Right atrium auricular region (tissue), 2 donors: ENCODE data around the gene MVK. TPM values are rescaled to one million over a fixed set of nuclear protein-coding genes. Genes with fewer than 3 reads are reported as not detected.

Experiments
- DNase-seq: peaks from one replicate; pipeline ENCODE4 v3.0.0-alpha.2; 2019; ENCODE audit warnings: low spot score
- H3K27ac ChIP-seq, 2 donors: fragments of 200-600 bp; sonication (generic); 1 replicate in 1 of 2; 2 replicates in 1 of 2; pipeline ENCODE4 v1.5.1; 2016 to 2019
- H3K27me3 ChIP-seq, 2 donors: fragments of 200-600 bp; sonication (generic); one replicate each; pipeline versions ENCODE4 v1.5.1 to v1.6.0; 2017 to 2019
- H3K36me3 ChIP-seq: fragments of 200-600 bp; sonication (generic); one replicate; pipeline ENCODE4 v1.5.1; 2016
- H3K4me1 ChIP-seq, 2 donors: fragments of 200-600 bp; sonication (generic); one replicate each; pipeline versions ENCODE4 v1.5.1 to v1.6.0; 2017 to 2019
- H3K4me3 ChIP-seq, 2 donors: fragments of 200-600 bp; sonication (generic); 1 replicate in 1 of 2; 2 replicates in 1 of 2; pipeline ENCODE4 v1.5.1; 2017 to 2019; ENCODE audit warnings: mild to moderate bottlenecking in 1 of 2, moderate library complexity in 1 of 2
- H3K9me3 ChIP-seq, 2 donors: fragments of 200-600 bp; sonication (generic); one replicate each; pipeline ENCODE4 v1.5.1; 2019
- total RNA-seq, 2 donors: library from RNA; depleted of rRNA; stranded (reverse); fragments of >200 nt; gene quantifications; one replicate each; pipeline ENCODE4 v1.1.0, GENCODE V29; 2016
- TF ChIP-seq, protein P1 (sequence below), 2 donors: fragments of 200-600 bp; sonication (generic); IDR thresholded peaks; one replicate each; pipeline ENCODE4 v1.5.1; 2019; ENCODE audit warnings: antibody characterized with exemption in 2 of 2

MVK gene
- total RNA-seq, 2 donors from 2014 or later = 5.5 to 7.5 TPM

DNA sequence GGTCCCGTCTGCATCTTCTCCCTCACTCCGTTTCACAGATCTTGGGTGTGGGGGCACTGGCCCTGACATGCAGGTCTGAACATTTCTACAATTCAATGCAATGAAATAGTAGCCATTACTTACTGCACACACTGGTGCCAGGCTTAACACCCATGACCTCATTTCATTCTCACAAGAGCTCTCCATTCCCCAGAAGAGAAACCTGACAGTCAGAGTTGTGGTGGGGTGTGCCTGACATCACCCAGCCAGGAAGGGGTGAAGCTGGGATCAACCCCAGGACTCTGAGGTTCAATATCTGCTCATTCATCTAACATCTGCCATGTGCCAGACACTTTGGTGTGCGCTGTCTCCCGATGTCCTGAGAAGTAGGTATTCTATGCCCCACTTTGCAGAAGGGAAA lies 34.7 kb downstream of the MVK start:
- Histone ChIP-seq H3K27me3 (no peaks in the 10 kb centered on the region), H3K4me3 (no peak overlapping the region), H3K27ac (no peak overlapping the region), H3K9me3 (no peaks in the 10 kb centered on the region), H3K36me3 (no peaks in the 10 kb centered on the region), H3K4me1 (peaks cover 0 to 15% of the 10 kb centered on the region in 2 donors)
- TF ChIP-seq, protein P1, sequence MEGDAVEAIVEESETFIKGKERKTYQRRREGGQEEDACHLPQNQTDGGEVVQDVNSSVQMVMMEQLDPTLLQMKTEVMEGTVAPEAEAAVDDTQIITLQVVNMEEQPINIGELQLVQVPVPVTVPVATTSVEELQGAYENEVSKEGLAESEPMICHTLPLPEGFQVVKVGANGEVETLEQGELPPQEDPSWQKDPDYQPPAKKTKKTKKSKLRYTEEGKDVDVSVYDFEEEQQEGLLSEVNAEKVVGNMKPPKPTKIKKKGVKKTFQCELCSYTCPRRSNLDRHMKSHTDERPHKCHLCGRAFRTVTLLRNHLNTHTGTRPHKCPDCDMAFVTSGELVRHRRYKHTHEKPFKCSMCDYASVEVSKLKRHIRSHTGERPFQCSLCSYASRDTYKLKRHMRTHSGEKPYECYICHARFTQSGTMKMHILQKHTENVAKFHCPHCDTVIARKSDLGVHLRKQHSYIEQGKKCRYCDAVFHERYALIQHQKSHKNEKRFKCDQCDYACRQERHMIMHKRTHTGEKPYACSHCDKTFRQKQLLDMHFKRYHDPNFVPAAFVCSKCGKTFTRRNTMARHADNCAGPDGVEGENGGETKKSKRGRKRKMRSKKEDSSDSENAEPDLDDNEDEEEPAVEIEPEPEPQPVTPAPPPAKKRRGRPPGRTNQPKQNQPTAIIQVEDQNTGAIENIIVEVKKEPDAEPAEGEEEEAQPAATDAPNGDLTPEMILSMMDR (IDR thresholded peaks at IDR 0.05) = no peak
- no peak for DNase-seq

DNA sequence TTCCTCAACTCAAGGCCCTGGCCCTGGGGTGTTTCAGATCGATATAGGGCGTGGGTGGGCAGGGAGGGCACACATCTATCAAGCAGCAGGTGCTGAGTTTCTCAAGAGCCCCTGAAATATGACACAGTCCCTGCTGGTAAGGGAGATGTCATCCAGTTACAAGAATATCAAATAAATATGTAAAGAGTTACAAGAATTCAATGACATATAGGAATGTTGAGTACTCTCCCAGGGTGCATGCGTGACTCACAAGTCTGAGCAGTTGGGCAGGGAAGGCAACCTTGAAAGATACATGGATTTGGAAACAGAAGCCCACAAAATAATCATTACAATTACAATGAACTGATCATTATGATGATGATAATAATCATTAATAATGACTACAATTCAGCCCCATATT lies 35.2 kb downstream of the MVK start:
- no peak for DNase-seq
- H3K27ac ChIP-seq = no peak overlapping the region
- no peak overlapping the region for H3K4me3 ChIP-seq
- no peaks in the 10 kb centered on the region for H3K9me3 ChIP-seq
- TF ChIP-seq, protein P1 (IDR thresholded peaks at IDR 0.05) = no peak
- peaks cover 0 to 15% of the 10 kb centered on the region in 2 donors for H3K4me1 ChIP-seq
- H3K27me3 ChIP-seq = no peaks in the 10 kb centered on the region
- H3K36me3 ChIP-seq = no peaks in the 10 kb centered on the region

DNA sequence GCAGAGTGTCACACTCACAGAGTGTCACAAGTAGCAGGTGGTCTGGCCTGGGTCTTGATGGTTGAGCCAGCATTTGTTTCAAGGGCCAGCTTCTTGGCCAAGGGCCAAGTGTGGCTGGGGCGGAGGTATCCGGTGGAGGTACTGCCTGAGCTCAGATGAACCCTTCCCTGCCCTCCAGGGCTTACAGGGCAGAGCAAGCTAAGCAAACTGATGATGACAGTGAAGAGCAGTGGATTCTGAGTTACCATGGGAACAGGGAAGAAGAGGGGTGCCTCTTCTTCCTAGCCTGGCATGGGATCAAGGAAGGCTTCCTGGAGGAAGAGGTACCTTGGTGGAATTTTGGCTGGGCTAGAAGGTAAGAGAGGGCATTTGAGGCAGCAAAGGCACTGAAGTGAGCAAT lies 35.7 kb downstream of the MVK start:
- no peak for DNase-seq
- Histone ChIP-seq H3K27ac (no peak overlapping the region), H3K9me3 (no peaks in the 10 kb centered on the region), H3K27me3 (no peaks in the 10 kb centered on the region), H3K4me1 (peaks cover 0 to 15% of the 10 kb centered on the region in 2 donors), H3K4me3 (no peak overlapping the region), H3K36me3 (no peaks in the 10 kb centered on the region)
- TF ChIP-seq, protein P1 (IDR thresholded peaks at IDR 0.05) = no peak

DNA sequence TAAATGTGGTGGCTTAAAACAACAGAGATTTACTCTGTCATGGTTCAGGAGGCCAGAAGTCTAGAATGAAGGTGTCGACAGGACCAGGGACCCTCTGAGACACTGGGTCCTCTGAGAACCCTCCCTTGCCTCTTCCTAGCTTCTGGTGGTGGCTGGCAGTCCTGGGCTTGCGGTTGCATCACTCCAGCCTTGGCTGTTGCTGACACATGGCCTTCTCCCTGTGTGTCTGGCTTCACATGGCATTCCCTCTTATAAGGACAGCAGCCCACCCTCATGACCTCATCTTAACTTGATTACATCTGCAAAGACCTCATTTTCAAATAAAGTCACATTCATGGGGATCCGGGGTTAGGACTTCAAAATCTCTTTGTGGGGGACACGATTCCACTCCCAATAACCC lies 36.9 kb downstream of the MVK start:
- no peaks in the 10 kb centered on the region for H3K27me3 ChIP-seq
- DNase-seq = no peak
- no peaks in the 10 kb centered on the region for H3K36me3 ChIP-seq
- H3K4me3 ChIP-seq = no peak overlapping the region
- H3K4me1 ChIP-seq = peaks cover 0 to 15% of the 10 kb centered on the region in 2 donors
- H3K9me3 ChIP-seq = no peaks in the 10 kb centered on the region
- no peak overlapping the region for H3K27ac ChIP-seq
- TF ChIP-seq, protein P1 (IDR thresholded peaks at IDR 0.05) = no peak

DNA sequence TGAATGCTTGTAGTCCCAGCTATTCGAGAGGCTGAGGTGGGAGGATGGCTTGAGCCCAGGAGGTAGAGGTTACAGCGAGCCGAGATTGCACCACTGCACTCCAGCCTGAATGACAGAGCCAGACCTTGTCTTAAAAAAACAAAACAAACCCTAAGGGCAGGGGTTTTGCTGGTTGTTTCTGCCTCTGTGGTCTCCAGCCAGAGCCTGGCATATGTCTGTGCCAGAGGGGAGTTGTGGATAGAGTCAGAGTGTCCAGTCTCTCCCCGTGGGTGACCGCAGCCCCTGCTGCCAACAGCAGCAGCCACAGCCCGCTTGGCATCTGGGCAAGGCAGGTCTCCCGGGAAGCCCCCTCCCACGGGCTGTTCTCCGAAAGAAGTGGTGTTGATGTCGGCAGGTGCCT lies 37.6 kb downstream of the MVK start:
- Histone ChIP-seq H3K36me3 (no peaks in the 10 kb centered on the region), H3K4me1 (peaks cover 0 to 11% of the 10 kb centered on the region in 2 donors), H3K9me3 (no peaks in the 10 kb centered on the region), H3K4me3 (no peak overlapping the region), H3K27ac (no peak overlapping the region), H3K27me3 (no peaks in the 10 kb centered on the region)
- TF ChIP-seq, protein P1 (IDR thresholded peaks at IDR 0.05) = no peak
- DNase-seq = no peak

DNA sequence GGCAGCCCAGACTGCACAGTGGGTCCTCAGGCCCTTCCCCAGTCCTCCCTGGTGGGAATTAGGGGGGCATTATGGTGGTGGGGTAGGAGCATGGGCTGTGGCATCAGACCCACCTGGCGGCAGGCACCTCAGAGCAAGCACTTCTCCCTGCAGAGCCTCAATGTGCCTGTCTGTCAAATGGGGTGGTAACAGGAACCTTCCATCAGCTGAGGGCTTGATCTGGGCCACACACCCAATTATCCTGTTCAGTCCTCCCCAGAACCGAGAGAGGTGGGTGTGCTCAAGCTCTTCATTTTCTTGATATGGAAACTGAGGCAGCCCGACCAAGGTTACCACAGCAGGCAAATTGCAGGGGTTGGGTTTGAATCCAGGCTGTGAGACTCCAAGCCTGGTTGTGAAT lies 38.4 kb downstream of the MVK start:
- Histone ChIP-seq H3K36me3 (no peaks in the 10 kb centered on the region), H3K4me1 (peaks cover 0 to 3% of the 10 kb centered on the region in 2 donors), H3K4me3 (no peak overlapping the region), H3K27me3 (no peaks in the 10 kb centered on the region), H3K27ac (no peak overlapping the region), H3K9me3 (no peaks in the 10 kb centered on the region)
- TF ChIP-seq, protein P1 (IDR thresholded peaks at IDR 0.05) = no peak
- DNase-seq = no peak
